H1 (cell line): Measurements from ENCODE around the gene AKAP8. TPM values are rescaled to one million over a fixed set of nuclear protein-coding genes. Genes with fewer than 3 reads are reported as not detected.

ENCODE experiments used
- CTCF ChIA-PET: fragments of 300-600 bp; sonication (Branson Sonifier 250); formaldehyde crosslinking; loops from one replicate; lab custom pipeline; 2021; ENCODE audit not compliant: partially characterized antibody; lab: Charles Lee
- POLR2A ChIA-PET: fragments of 300-600 bp; sonication (Branson Sonifier 250); formaldehyde crosslinking; loops from one replicate; lab custom pipeline; 2021; ENCODE audit warnings: inconsistent platforms; ENCODE audit not compliant: partially characterized antibody; lab: Charles Lee
- DNase-seq, 2 experiments: peaks; one replicate each; pipeline versions ENCODE4 v3.0.0 to v3.0.0-alpha.2; 2010 to 2022; ENCODE audit warnings: low spot score in 2 of 2, low read depth in 1 of 2, mixed read lengths in 1 of 2
- FAIRE-seq: peaks from 2 replicates; lab custom pipeline; 2011; peaks lifted over from hg19 to GRCh38; lab: Jason Lieb, UNC
- H2AFZ ChIP-seq: 2 replicates; pipeline ENCODE4 v1.8.1; 2012; ENCODE audit warnings: low read length, inconsistent platforms
- H2AK5ac ChIP-seq: 2 replicates; pipeline ENCODE4 v1.6.1; 2013; ENCODE audit warnings: low read depth, low read length
- H2BK120ac ChIP-seq: replicated peaks from 2 replicates; pipeline ENCODE3; 2013; ENCODE audit warnings: low read depth, low read length, inconsistent platforms
- H2BK12ac ChIP-seq: 2 replicates; pipeline ENCODE4 v1.6.1; 2013; ENCODE audit warnings: low read depth, low read length
- H2BK15ac ChIP-seq: 2 replicates; pipeline ENCODE4 v1.6.1; 2013; ENCODE audit warnings: low read length
- H2BK20ac ChIP-seq: 2 replicates; pipeline ENCODE4 v1.6.1; 2013; ENCODE audit warnings: low read length
- H2BK5ac ChIP-seq: 2 replicates; pipeline ENCODE4 v1.6.1; 2013; ENCODE audit warnings: low read depth, low read length
- H3K14ac ChIP-seq: 2 replicates; pipeline ENCODE4 v1.6.1; 2013; ENCODE audit warnings: inconsistent platforms; ENCODE audit not compliant: insufficient read length
- H3K18ac ChIP-seq: 2 replicates; pipeline ENCODE4 v1.6.1; 2013; ENCODE audit warnings: low read length; ENCODE audit errors: extremely low read depth
- H3K23ac ChIP-seq: 2 replicates; pipeline ENCODE4 v1.6.1; 2013; ENCODE audit warnings: inconsistent platforms; ENCODE audit not compliant: insufficient read length
- H3K23me2 ChIP-seq: 2 replicates; pipeline ENCODE4 v1.6.1; 2013; ENCODE audit warnings: low read depth, low read length
- H3K27ac ChIP-seq: 2 replicates; pipeline ENCODE4 v1.6.1; 2011; ENCODE audit warnings: low read depth, low read length, inconsistent platforms
- H3K27me3 ChIP-seq, 4 experiments: replicated peaks in 1 of 4; 1 replicate in 1 of 4; 2 replicates in 3 of 4; pipeline versions ENCODE4 v1.6.1 to v1.8.1; 2011 to 2013; ENCODE audit warnings: low read length in 3 of 4, mild to moderate bottlenecking in 3 of 4, inconsistent platforms in 2 of 4, mixed read lengths in 2 of 4, moderate library complexity in 1 of 4; ENCODE audit not compliant: control insufficient read depth in 3 of 4, insufficient read depth in 3 of 4; ENCODE audit errors: extremely low read depth in 1 of 4
- H3K36me3 ChIP-seq, 4 experiments: 2 replicates each; pipeline versions ENCODE4 v1.6.1 to v1.8.1; 2011 to 2013; ENCODE audit warnings: mild to moderate bottlenecking in 4 of 4, low read length in 3 of 4, moderate library complexity in 2 of 4, control low read depth in 1 of 4, inconsistent platforms in 1 of 4; ENCODE audit not compliant: insufficient read depth in 4 of 4, control insufficient read depth in 2 of 4
- H3K4ac ChIP-seq: replicated peaks from 2 replicates; pipeline ENCODE3; 2013; ENCODE audit warnings: low read length, low read depth, mixed read lengths, inconsistent platforms; ENCODE audit not compliant: insufficient read length
- H3K4me1 ChIP-seq, 4 experiments: replicated peaks in 1 of 4; 1 replicate in 1 of 4; 2 replicates in 3 of 4; pipeline versions ENCODE4 v1.6.1 to v1.8.1; 2011 to 2013; ENCODE audit warnings: low read length in 3 of 4, inconsistent platforms in 2 of 4, mixed read lengths in 1 of 4; ENCODE audit not compliant: insufficient read depth in 4 of 4, control insufficient read depth in 3 of 4
- H3K4me2 ChIP-seq, 2 experiments: 2 replicates each; pipeline versions ENCODE4 v1.6.1 to v1.8.1; 2011 to 2013; ENCODE audit warnings: low read depth in 2 of 2, low read length in 2 of 2, control low read depth in 1 of 2, inconsistent platforms in 1 of 2, mild to moderate bottlenecking in 1 of 2; ENCODE audit not compliant: insufficient read depth in 1 of 2
- H3K4me3 ChIP-seq, 4 experiments: fragments of 200-600, 300-600 bp in 1 of 4; sonication (generic), shearing (Covaris generic), sonication (Bioruptor Twin) in 1 of 4; 2 replicates each; pipeline versions ENCODE4 v1.5.1 to v1.8.1; 2011 to 2016; ENCODE audit warnings: low read length in 4 of 4, low read depth in 3 of 4, control low read depth in 2 of 4, inconsistent platforms in 2 of 4, mild to moderate bottlenecking in 2 of 4, mixed read lengths in 1 of 4, moderate library complexity in 1 of 4; ENCODE audit not compliant: insufficient read depth in 2 of 4; ENCODE audit errors: extremely low read depth in 1 of 4
- H3K56ac ChIP-seq: replicated peaks from 2 replicates; pipeline ENCODE3; 2013; ENCODE audit warnings: low read depth, mild to moderate bottlenecking, mixed read lengths, low read length, inconsistent platforms; ENCODE audit not compliant: insufficient read length
- H3K79me1 ChIP-seq: 2 replicates; pipeline ENCODE4 v1.6.1; 2013; ENCODE audit warnings: low read depth, low read length, control low read depth
- H3K79me2 ChIP-seq, 2 experiments: 2 replicates each; pipeline versions ENCODE4 v1.6.1 to v1.8.1; 2012 to 2013; ENCODE audit warnings: low read length in 2 of 2, mild to moderate bottlenecking in 2 of 2, inconsistent platforms in 1 of 2; ENCODE audit not compliant: insufficient read depth in 2 of 2, control insufficient read depth in 1 of 2
- H3K9ac ChIP-seq, 4 experiments: replicated peaks in 1 of 4; 1 replicate in 1 of 4; 2 replicates in 3 of 4; pipeline versions ENCODE4 v1.6.1 to v1.8.1; 2011 to 2013; ENCODE audit warnings: low read depth in 3 of 4, low read length in 3 of 4, control low read depth in 2 of 4, mild to moderate bottlenecking in 2 of 4, moderate library complexity in 2 of 4, inconsistent platforms in 1 of 4; ENCODE audit errors: extremely low read depth in 1 of 4
- H3K9me3 ChIP-seq, 2 experiments: 2 replicates each; pipeline versions ENCODE4 v1.6.1 to v1.8.1; 2012 to 2013; ENCODE audit warnings: mild to moderate bottlenecking in 2 of 2, moderate library complexity in 2 of 2, control low read depth in 1 of 2, inconsistent platforms in 1 of 2, low read depth in 1 of 2, low read length in 1 of 2, mixed read lengths in 1 of 2; ENCODE audit not compliant: insufficient read depth in 2 of 2
- H4K20me1 ChIP-seq, 2 experiments: replicated peaks in 1 of 2; 2 replicates each; pipeline versions ENCODE3 to v1.8.1; 2011 to 2013; ENCODE audit warnings: inconsistent platforms in 2 of 2, low read length in 2 of 2, mild to moderate bottlenecking in 1 of 2; ENCODE audit not compliant: insufficient read depth in 2 of 2, control insufficient read depth in 1 of 2
- H4K5ac ChIP-seq: 2 replicates; pipeline ENCODE4 v1.6.1; 2013; ENCODE audit warnings: low read length, low read depth, mixed read lengths, inconsistent platforms; ENCODE audit not compliant: insufficient read length
- H4K8ac ChIP-seq: 2 replicates; pipeline ENCODE4 v1.8.0; 2013; ENCODE audit warnings: mild to moderate bottlenecking, moderate library complexity, low read length, inconsistent platforms; ENCODE audit not compliant: insufficient read depth; ENCODE audit errors: extremely low read depth
- H4K91ac ChIP-seq: replicated peaks from 2 replicates; pipeline ENCODE3; 2013; ENCODE audit warnings: low read length, mixed read lengths, inconsistent platforms; ENCODE audit not compliant: insufficient read length
- SP1 ChIP-seq: IDR thresholded peaks from 2 replicates; pipeline ENCODE4 v1.6.1; 2011; ENCODE audit warnings: low read depth, low read length
- WGBS, 2 experiments: shearing (Covaris generic) in 1 of 2; methylation state at CpG; one replicate each; pipeline versions ENCODE4 v1.1.6 to v1.1.7; 2013 to 2015; ENCODE audit warnings: low lambda C conversion rate in 2 of 2, mixed read lengths in 2 of 2, inconsistent platforms in 1 of 2, low coverage in 1 of 2, missing lambda C conversion rate in 1 of 2; ENCODE audit not compliant: insufficient replicate concordance in 2 of 2, insufficient coverage in 1 of 2, insufficient read length in 1 of 2; ENCODE audit errors: extremely low coverage in 1 of 2, missing lambda C conversion rate in 1 of 2; 5-methylcytosine and 5-hydroxymethylcytosine counted together
- polyA plus RNA-seq, 7 experiments: library from polyadenylated mRNA; depleted of rRNA in 3 of 7; stranded (reverse) in 5 of 7; unstranded in 2 of 7; fragments of >200 nt in 5 of 7; fragments of 200-250 nt in 2 of 7; gene quantifications; 1 replicate in 5 of 7; 2 replicates in 1 of 7; 4 replicates in 1 of 7; pipeline versions ENCODE4 v1.2.1 to v1.2.3, GENCODE V29; 2011 to 2013; ENCODE audit warnings: missing spikeins in 2 of 7, mixed read lengths in 2 of 7
- total RNA-seq: library from RNA; stranded (reverse); fragmentation: NEBNext Ultra II Directional; extraction: Animal tissue kit (Norgen Biotek cat#: 25700); gene quantifications from 2 replicates; pipeline ENCODE4 v1.2.1, GENCODE V29; 2021
- TF ChIP-seq, protein P1 (sequence below): IDR thresholded peaks from 2 replicates; pipeline ENCODE4 v1.6.1; 2012; ENCODE audit warnings: inconsistent platforms

The AKAP8 gene
- total and polyA plus RNA-seq, 2 of the 8 experiments (the other 6 are each of a cell fraction or from before 2014, with no cell fraction given), result 17.0 to 41.0 TPM

DNA sequence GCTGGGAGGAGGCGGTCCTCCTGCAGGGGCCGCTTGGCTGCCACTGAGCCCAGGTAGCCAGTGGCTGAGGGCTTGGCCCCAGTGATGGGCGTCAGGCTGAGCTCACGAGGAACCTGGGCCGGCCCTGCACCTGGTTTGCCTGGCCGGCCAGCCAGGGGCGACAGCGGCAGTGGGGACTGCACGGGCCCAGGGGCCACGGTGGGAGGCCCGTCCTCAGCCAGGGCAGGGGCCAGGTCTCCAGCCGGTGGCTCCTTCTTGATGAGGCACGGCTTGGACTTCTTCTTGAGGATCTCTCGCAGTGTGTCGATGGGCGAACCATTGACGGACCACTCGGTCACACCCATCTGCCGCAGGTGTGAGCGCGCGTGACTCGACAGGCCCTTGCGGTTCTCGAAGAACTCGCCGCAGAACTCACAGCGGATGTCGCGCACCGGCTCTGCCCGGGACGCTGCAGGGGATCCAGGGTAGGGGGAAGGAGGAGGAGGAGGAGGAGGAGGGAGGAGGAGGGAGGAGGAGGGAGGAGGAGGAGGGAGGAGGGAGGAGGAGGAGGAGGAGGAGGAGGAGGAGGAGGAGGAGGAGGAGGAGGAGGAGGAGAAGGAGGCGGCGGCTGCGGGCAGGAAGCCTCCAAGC is 45.8 kb upstream of the AKAP8 start:
- peaks cover 2 to 44% (median 21%) of the 10 kb centered on the region in 4 experiments; a peak in 6 of 8 replicates for H3K36me3 ChIP-seq
- H3K79me2 ChIP-seq, result peaks cover 0 to 12% of the 10 kb centered on the region in 2 experiments; a peak in 2 of 4 replicates
- no peak overlapping the region for H3K18ac ChIP-seq
- H2BK120ac ChIP-seq, result no peak overlapping the region
- H3K4me1 ChIP-seq, result no peaks in the 10 kb centered on the region
- no peak overlapping the region for H2AK5ac ChIP-seq
- H2BK20ac ChIP-seq, result no peak overlapping the region
- no peaks in the 10 kb centered on the region for H3K27me3 ChIP-seq
- H3K23ac ChIP-seq, result no peak overlapping the region
- peaks cover 10% of the 10 kb centered on the region; the same call in 1 of the 2 replicates for H3K79me1 ChIP-seq
- H3K9ac ChIP-seq, result no peak overlapping the region
- ChIA-PET CTCF (no interaction called here), POLR2A (interaction anchor here (0.9 to 1.0 kb wide), 2 partner anchors 9 to 189 kb away, joined by 3 read pairs; no protein-coding TSS in a partner anchor)
- H2AFZ ChIP-seq, result no peak overlapping the region
- no peak for DNase-seq
- no peak overlapping the region for H3K27ac ChIP-seq
- H2BK12ac ChIP-seq, result no peak overlapping the region
- H4K5ac ChIP-seq, result no peak overlapping the region
- H2BK5ac ChIP-seq, result no peak overlapping the region
- peaks cover 3 to 4% of the 10 kb centered on the region in 2 experiments; a peak in 1 of 4 replicates for H3K9me3 ChIP-seq
- H3K4me3 ChIP-seq, result no peak overlapping the region
- no peak overlapping the region for H3K4ac ChIP-seq
- no peak for FAIRE-seq
- H3K14ac ChIP-seq, result no peak overlapping the region
- no peak overlapping the region for H4K8ac ChIP-seq
- no peak overlapping the region for H3K56ac ChIP-seq
- H3K23me2 ChIP-seq, result no peaks in the 10 kb centered on the region
- H4K91ac ChIP-seq, result no peak overlapping the region
- H4K20me1 ChIP-seq, result peaks cover 8 to 10% of the 10 kb centered on the region in 2 experiments
- H2BK15ac ChIP-seq, result no peak overlapping the region
- H3K4me2 ChIP-seq, result no peak overlapping the region
- 95% methylated on average over 20 of the region's 36 CpGs; no CpG with 5 or more reads in 1 of the 2 experiments for whole genome bisulfite sequencing, 2 experiments
- TF ChIP-seq SP1, result no peak
- TF ChIP-seq, protein P1, sequence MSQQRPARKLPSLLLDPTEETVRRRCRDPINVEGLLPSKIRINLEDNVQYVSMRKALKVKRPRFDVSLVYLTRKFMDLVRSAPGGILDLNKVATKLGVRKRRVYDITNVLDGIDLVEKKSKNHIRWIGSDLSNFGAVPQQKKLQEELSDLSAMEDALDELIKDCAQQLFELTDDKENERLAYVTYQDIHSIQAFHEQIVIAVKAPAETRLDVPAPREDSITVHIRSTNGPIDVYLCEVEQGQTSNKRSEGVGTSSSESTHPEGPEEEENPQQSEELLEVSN, result no peak
